Aorta (tissue), 5 donors: ENCODE data around the gene DNTT. TPM values are rescaled to one million over a fixed set of nuclear protein-coding genes. Genes with fewer than 3 reads are reported as not detected.

ENCODE experiments used
- ATAC-seq: fragments of 200-7000 bp; cut with Tn5 transposase; one replicate; pipeline ENCODE4 v1.9.1; 2022; ENCODE audit warnings: moderate library complexity; ENCODE audit not compliant: low FRiP score
- DNase-seq, 2 donors: peaks; one replicate each; pipeline ENCODE4 v3.0.0-alpha.2; 2020
- H3K27ac ChIP-seq, 2 donors: one replicate each; pipeline ENCODE4 v1.5.1; 2013; ENCODE audit warnings: low read length in 2 of 2, mild to moderate bottlenecking in 2 of 2, moderate library complexity in 2 of 2, control low read depth in 1 of 2, inconsistent platforms in 1 of 2, low read depth in 1 of 2
- H3K27me3 ChIP-seq, 2 donors: one replicate each; pipeline ENCODE4 v1.6.1; 2013; ENCODE audit warnings: control low read depth in 1 of 2, low read length in 1 of 2, mild to moderate bottlenecking in 1 of 2, moderate library complexity in 1 of 2; ENCODE audit not compliant: insufficient read depth in 2 of 2, control insufficient read depth in 1 of 2
- H3K36me3 ChIP-seq, 2 donors: one replicate each; pipeline ENCODE4 v1.6.1; 2013; ENCODE audit warnings: control low read depth in 1 of 2, low read length in 1 of 2, mild to moderate bottlenecking in 1 of 2; ENCODE audit not compliant: insufficient read depth in 2 of 2, control insufficient read depth in 1 of 2
- H3K4me1 ChIP-seq, 2 donors: one replicate each; pipeline ENCODE4 v1.6.1; 2013; ENCODE audit warnings: low read length in 2 of 2, control low read depth in 1 of 2, mild to moderate bottlenecking in 1 of 2, moderate library complexity in 1 of 2; ENCODE audit not compliant: insufficient read depth in 2 of 2, control insufficient read depth in 1 of 2
- H3K4me3 ChIP-seq, 2 donors: one replicate each; pipeline ENCODE4 v1.5.1; 2013; ENCODE audit warnings: low read length in 2 of 2, control low read depth in 1 of 2, mild to moderate bottlenecking in 1 of 2
- H3K9me3 ChIP-seq: one replicate; pipeline ENCODE4 v1.6.1; 2013; ENCODE audit warnings: mild to moderate bottlenecking, low read length; ENCODE audit not compliant: control insufficient read depth
- WGBS, 2 donors: extraction: QIAGEN DNeasy Blood & Tissue Kit; methylation state at CpG; one replicate each; pipeline ENCODE4 v1.1.7; 2013; 5-methylcytosine and 5-hydroxymethylcytosine counted together
- intact Hi-C, 2 donors: fragments of 100-400 bp; cut with DNase I; formaldehyde crosslinking; loops; one replicate each; pipeline versions ENCODE4 v1.14.2 to v1.15.0; 2022
- polyA plus RNA-seq, 2 donors: library from polyadenylated mRNA; stranded (reverse); fragments of 200-250 nt; gene quantifications; one replicate each; pipeline ENCODE4 v1.2.3, GENCODE V29; 2013
- total RNA-seq, 2 donors: library from RNA; stranded (reverse); fragmentation: NEBNext Ultra II Directional; extraction: Animal tissue kit (Norgen Biotek cat#: 25700); gene quantifications; one replicate each; pipeline ENCODE4 v1.2.1, GENCODE V29; 2021
- donor health status: healthy with polysubstance abuse.
- donor health status: Bipolar disorder and iron deficiency.
- donor health status: DM: no; HTN: no; CAD: no.
- donor health status: DM: no; HTN: no; CAD: no.
- donor health status: DM: yes; HTN: yes; CAD: no.

DNTT gene
- total and polyA plus RNA-seq, 4 donors = not detected

DNA sequence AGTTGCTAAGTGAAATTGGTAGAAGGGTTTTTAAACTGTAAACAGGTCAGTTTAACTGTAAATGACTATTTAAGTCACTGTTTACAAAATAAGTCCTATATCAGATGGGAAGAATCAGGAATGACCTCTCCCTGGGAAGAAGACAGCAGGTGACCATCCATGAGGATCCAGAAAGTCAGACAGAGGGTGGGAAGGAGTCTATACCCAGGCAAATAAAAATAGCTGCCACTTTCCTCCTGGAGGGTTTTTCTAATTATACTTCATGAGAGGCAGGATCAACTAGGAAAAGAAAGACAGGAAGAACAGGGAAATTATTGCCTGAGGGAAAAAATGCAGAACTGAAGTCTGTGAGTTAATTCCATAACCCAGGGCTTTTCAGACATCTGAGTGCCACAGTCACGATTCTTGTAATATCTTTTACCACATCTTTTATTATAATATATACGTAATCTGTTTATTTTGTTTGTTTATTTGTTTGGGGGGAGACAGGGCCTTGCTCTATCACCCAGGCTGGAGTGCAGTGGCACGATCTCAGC is 7.0 kb downstream of the DNTT start:
- Histone ChIP-seq H3K4me1 (no peaks in the 10 kb centered on the region), H3K27ac (no peak overlapping the region), H3K36me3 (no peaks in the 10 kb centered on the region), H3K9me3 (no peaks in the 10 kb centered on the region), H3K27me3 (no peaks in the 10 kb centered on the region), H3K4me3 (no peak overlapping the region)
- WGBS, 2 donors = 80 to 86% methylated on average over 3 of the region's 3 CpGs
- DNase-seq (no peak), ATAC-seq (no peak)
- intact Hi-C loops = no loop called here

DNA sequence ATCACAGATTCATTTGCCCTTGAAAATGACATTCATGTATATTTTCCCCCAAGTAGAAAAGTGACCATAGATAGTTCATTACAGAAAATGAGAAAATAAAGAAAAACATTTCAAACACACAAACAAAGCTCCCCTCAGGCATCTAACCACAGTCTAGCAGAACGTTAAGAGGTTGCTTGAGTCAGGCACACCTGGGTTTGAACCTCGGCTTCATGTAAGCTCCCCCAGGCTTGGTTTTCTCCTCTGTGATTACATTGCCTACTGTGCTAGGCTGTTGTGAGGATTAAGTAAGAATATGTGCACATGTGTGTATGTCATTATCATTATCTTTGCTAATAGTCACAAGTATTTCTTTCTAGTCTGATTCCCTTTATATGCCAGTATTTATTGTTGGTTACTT is 9.1 kb downstream of the DNTT start:
- no peaks in the 10 kb centered on the region for H3K27me3 ChIP-seq
- 77 to 85% methylated on average over 2 of the region's 2 CpGs for WGBS, 2 donors
- ATAC-seq = no peak
- H3K36me3 ChIP-seq = no peaks in the 10 kb centered on the region
- no peaks in the 10 kb centered on the region for H3K9me3 ChIP-seq
- no peak overlapping the region for H3K27ac ChIP-seq
- no peak for DNase-seq
- intact Hi-C loops = no loop called here
- H3K4me3 ChIP-seq = no peak overlapping the region
- no peaks in the 10 kb centered on the region for H3K4me1 ChIP-seq

DNA sequence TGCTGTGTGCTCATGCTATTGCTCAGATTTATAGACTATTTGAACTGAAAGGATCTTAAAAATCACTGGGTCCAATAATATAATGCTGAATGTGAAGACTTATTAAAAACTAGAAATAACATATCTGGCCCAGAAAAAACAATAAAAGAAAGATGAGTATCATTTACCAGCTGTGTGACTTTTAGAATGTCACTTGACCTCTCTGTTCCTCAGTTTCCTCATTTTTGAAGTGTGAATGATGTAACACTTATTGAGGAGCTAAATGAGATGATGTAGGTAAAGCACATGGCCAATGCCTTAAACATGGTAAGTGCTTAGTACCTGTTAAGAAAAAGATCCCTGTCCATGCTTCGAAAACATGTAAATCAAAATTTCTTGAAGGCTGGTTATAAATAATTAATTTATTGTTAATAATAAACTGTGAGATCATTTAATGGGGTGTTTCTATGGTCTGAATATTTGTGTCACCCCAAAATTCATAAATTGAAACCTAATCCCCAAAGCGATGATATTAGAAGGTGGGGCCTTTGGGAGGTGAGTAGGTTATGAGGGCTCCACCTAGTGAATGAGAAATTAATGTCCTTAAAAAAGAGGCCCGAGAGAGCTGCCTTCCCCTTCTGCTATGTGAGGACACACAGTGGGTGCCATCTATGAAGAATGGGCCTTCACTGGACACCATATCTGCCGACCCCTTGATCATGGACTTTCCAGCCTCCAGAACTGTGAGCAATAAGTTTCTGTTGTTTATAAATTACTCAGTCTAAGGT is 13.0 kb downstream of the DNTT start:
- DNase-seq (no peak), ATAC-seq (no peak)
- intact Hi-C loops = no loop called here
- H3K9me3 ChIP-seq = no peaks in the 10 kb centered on the region
- no peaks in the 10 kb centered on the region for H3K4me1 ChIP-seq
- no peaks in the 10 kb centered on the region for H3K27me3 ChIP-seq
- H3K36me3 ChIP-seq = no peaks in the 10 kb centered on the region
- 81 to 83% methylated on average over 4 of the region's 4 CpGs for WGBS, 2 donors
- H3K4me3 ChIP-seq = no peak overlapping the region
- no peak overlapping the region for H3K27ac ChIP-seq

DNA sequence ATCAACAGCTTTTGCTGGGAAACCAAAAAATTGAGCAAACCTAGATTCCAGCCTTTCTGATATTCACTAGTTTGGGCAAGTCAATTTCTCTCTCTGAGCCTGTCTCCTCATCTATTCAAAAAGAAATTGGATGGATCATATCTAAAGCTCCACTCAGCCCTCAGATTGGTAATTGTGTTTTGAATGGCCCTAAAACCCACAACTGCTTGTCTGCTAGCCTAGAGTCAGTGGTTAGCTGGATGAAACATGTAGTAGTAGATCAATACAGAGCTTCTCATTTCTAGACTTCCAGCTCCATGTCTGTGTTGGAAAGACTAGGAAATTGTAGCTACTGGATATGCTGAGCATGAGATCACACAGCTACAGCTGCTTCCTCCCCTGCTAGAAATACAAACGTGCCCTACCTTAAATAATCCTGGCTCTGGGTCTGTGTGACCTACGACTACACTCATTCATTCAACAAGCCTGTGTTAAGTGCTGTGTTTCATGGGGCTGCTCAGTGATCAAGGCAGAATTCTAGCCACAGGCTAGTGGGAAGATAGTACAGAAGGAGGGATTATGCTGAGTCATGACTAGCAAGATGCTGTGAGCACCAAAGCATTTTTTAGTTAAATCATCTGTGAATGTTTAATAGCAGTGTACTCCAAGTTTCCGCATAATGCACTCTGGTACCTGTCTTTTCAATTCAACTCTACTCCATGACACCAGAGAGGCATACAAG is 15.7 kb downstream of the DNTT start:
- no peaks in the 10 kb centered on the region for H3K36me3 ChIP-seq
- peaks cover 2% of the 10 kb centered on the region for H3K9me3 ChIP-seq
- no peaks in the 10 kb centered on the region for H3K27me3 ChIP-seq
- no peak overlapping the region for H3K4me3 ChIP-seq
- 31 to 38% methylated on average over 3 of the region's 3 CpGs for WGBS, 2 donors
- DNase-seq = no peak
- no peaks in the 10 kb centered on the region for H3K4me1 ChIP-seq
- H3K27ac ChIP-seq = no peak overlapping the region
- no peak for ATAC-seq
- intact Hi-C loops = no loop called here

DNA sequence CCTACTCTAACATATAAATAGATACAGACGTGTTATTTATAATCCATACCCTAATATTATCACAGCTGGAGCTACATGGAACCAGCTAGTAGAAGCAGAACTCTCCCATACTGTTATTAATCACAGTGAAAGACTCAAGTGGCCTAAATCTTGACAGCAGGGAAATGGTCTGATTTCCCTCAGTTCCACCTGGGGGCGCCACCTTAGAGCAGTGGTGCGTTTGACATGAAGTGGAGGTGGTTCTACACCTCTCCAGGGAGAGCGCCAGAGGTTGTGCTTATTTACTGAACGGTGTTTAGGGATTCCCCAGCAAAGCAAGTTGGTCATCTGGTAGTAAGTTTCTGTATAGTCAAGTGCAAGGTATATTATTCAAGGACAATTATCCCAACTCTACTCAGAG is 17.6 kb downstream of the DNTT start:
- Histone ChIP-seq H3K4me3 (no peak overlapping the region), H3K36me3 (no peaks in the 10 kb centered on the region), H3K9me3 (peaks cover 2% of the 10 kb centered on the region), H3K27me3 (no peaks in the 10 kb centered on the region), H3K4me1 (no peaks in the 10 kb centered on the region), H3K27ac (no peak overlapping the region)
- no peak for ATAC-seq
- intact Hi-C loops = no loop called here
- WGBS, 2 donors = 42% methylated on average over 5 of the region's 5 CpGs
- DNase-seq = no peak

DNA sequence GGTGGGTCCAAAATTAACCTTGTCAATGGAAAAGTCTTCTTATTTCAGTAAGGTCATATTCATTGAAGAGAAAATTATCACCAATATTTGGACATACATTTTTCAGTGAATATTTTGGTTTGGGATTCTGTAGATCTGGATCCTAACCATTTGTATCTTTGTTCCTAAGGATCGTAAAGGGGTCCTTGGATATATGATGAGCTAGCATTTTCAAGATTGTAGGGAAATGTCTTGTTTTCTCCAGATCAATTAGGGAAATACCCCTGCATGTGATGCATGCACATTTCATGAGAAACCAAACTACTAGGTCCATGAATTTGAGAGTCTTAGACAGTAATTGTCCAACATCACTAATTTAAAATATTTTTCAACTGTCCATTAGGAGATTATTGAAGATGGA is 18.0 kb downstream of the DNTT start:
- no peaks in the 10 kb centered on the region for H3K36me3 ChIP-seq
- ATAC-seq (no peak), DNase-seq (no peak)
- H3K27ac ChIP-seq = no peak overlapping the region
- peaks cover 2% of the 10 kb centered on the region for H3K9me3 ChIP-seq
- H3K4me3 ChIP-seq = no peak overlapping the region
- intact Hi-C loops = no loop called here
- H3K27me3 ChIP-seq = no peaks in the 10 kb centered on the region
- WGBS, 2 donors = 85% methylated on average over 1 of the region's 1 CpG
- H3K4me1 ChIP-seq = no peaks in the 10 kb centered on the region

DNA sequence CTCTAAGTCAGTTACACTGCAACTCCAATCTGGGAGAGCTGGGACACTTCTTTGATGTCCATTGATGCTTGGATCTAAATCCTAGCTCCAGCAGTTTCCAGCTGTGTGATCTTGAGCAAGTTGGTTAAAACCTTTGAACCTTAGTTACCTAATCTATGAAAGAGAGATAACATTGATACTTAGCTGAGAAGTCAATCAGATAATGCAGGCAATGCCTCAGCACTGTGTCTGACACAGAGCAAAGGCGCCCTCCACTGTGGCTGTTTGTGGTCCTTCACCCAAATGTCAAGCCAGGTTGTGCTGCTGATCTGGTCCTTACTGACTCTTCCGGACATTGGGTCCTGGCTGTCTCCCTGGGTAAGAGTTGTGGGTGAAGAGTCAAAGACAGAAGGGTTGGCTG is 20.2 kb downstream of the DNTT start:
- H3K36me3 ChIP-seq = no peaks in the 10 kb centered on the region
- no peaks in the 10 kb centered on the region for H3K4me1 ChIP-seq
- intact Hi-C loops = no loop called here
- peaks cover 2% of the 10 kb centered on the region for H3K9me3 ChIP-seq
- no peaks in the 10 kb centered on the region for H3K27me3 ChIP-seq
- WGBS, 2 donors = 65 to 79% methylated on average over 2 of the region's 2 CpGs
- H3K27ac ChIP-seq = no peak overlapping the region
- DNase-seq (no peak), ATAC-seq (no peak)
- no peak overlapping the region for H3K4me3 ChIP-seq

DNA sequence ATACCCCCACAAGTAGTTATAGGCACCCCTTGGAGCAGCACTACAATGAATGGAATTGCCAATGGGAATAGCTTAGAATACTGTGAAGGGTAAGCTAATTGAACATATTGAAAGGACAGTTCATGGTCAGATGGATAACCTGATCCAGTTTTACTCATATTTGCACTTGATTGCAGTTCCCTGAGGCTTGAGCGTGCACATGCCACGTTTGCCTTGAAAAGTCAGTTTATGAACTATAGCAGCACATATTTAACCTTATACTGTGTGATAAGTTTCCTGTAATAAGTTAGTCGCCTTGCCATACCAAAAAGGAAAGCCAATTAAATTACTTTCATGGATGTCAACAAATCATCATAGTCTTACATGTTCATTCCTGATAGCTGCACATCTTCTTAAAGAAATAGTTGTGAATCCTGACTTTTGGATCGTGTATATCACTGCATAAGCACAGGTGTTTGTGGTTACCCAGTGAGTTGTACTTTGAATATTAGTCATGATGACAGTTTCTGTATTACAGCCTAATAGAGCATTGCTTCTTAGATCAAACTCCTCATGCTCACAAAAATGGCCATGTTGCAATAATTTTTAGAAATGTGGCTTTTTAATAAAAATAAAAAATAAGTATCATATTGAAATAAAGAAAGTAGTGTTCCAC is 21.6 kb downstream of the DNTT start:
- intact Hi-C loops = no loop called here
- ATAC-seq (no peak), DNase-seq (no peak)
- H3K27ac ChIP-seq = no peak overlapping the region
- H3K4me1 ChIP-seq = peaks cover 0 to 1% of the 10 kb centered on the region in 2 donors
- no peak overlapping the region for H3K4me3 ChIP-seq
- 75% methylated on average over 4 of the region's 4 CpGs for WGBS, 2 donors
- H3K36me3 ChIP-seq = no peaks in the 10 kb centered on the region
- peaks cover 2% of the 10 kb centered on the region for H3K9me3 ChIP-seq
- H3K27me3 ChIP-seq = no peaks in the 10 kb centered on the region
